GM18505 (cell line): ENCODE results near the gene MIB1.

Experiments
- ATAC-seq: cut with Tn5 transposase; IDR thresholded peaks from one replicate; pipeline ENCODE4 v1.9.1; 2021; ENCODE audit not compliant: unreplicated experiment
- POLR2A ChIP-seq: IDR thresholded peaks from 4 replicates; pipeline ENCODE4 v1.6.1; 2011; ENCODE audit warnings: borderline replicate concordance; ENCODE audit not compliant: insufficient read depth, insufficient read length; ENCODE audit errors: extremely low read depth

MIB1 gene

DNA sequence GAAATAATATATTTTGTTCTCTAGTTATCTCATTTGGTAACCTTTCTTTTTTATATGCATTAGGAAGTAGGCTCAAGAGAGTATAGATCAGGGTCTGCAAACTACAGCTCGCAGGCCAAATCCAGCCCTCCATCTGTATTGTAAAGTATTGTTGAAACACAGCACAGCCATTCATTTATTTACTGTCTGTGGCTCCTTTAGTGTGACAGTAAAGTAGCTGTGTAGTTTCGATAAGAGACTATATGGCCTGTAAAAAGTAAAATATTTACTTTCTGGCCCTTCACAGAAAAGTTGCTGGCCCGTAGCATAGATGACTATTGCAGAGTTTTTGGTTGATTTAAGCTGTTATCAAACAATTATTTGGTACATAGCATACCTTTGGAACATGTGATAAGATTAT lies 67.6 kb downstream of the MIB1 start:
- ATAC-seq = no peak
- TF ChIP-seq POLR2A = no peak

GRCh38 chr18:21809725-21810124 lies 69.1 kb downstream of the MIB1 start:
- ATAC-seq = no peak
- no peak for TF ChIP-seq POLR2A

- ATAC-seq = no peak
- TF ChIP-seq POLR2A = no peak
Observed at GRCh38 chr18:21815101-21815500, 74.5 kb downstream of the MIB1 start.

DNA sequence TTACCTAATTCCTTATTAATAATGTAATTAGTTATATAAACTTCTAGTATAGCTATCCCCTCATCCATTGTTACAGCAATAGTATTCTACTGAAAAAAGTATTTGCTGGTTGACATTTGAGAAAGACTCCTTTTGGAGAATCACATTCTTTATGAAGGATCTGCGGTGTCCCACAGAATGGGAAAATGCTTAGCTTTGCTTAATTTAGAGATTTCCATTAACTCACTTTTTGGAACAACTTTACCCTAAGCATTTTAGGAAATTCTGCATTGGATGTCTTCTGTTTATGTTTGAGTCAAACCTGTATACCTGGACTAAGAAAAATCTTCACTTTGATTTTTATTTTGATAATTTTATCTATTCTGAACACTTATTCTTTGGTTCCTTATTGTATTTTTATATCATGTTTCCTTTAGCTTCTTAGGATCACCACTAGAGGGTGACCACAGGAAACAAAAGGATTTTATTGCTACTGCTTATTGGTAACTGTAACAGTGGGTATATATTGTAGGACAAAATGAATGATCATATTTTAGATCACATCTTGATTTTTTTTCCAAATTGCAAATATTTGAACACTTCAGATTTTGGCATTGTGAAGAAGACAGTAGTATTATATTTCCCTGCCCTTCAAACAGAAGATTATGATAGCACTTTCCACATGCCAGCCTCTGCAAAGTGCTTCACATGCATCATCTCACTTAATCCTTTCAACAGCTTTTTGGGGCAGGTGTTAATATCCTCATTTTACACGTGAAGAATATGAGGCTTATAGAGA lies 79.6 kb downstream of the MIB1 start:
- ATAC-seq = no peak

DNA sequence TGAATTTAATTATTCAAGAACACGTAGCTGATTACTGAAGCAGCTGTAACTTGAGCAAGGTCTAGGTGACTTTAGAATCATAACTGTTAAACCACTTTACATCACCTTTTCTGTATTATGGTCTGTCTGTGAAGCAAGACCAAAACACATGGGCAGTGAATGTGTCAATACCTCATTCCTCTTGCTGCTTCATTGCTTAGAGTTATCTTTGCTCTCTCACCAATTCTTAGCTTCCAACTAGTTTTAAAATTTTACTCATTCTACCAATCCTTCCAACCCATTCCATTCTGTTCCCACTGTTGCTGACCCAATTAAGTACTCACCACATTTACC lies 80.2 kb downstream of the MIB1 start:
- ATAC-seq = no peak

More for the DNA sequence above, 79.6 kb downstream of the MIB1 start:
- no peak for TF ChIP-seq POLR2A

DNA sequence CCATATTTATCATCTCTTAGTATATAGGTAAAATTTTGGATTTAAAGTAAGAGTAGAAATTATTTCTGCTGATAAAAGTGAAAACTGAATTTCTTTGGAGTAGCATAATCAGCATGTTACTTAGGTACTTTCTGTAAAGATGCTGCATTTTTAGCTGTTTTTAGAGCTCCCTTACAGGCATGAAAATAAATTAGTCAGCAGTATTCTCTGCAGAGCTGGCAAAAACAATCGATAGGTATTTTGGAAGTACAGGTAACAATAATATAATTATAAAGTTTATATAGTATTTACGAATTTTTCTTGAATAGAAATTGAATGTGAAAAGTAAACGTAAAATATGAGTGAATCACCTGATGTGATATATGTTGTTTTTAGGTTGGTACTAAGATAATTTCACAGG lies 83.3 kb downstream of the MIB1 start:
- no peak for ATAC-seq
- no peak for TF ChIP-seq POLR2A

More for the DNA sequence above, 80.2 kb downstream of the MIB1 start:
- no peak for TF ChIP-seq POLR2A

DNA sequence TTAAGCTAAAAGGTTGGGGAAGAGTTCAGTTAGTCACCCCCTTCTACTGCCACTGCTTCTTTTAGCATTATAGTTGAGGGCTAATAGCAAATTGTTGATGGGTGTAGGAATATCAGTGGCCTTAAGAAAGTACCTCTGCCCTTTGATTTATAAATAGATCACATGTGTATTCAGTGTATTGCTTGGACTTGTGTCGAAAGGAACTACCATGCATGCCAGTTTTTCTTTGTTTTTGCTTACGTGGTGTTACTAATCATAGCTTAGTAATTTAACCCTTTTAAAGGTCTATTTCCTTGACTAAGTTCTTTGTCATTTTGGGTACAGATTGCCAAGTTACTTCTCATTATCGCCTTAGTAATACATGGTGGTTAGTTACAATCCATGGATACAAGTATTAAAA lies 85.6 kb downstream of the MIB1 start:
- no peak for TF ChIP-seq POLR2A
- ATAC-seq = no peak

GRCh38 chr18:21826641-21827302 lies 86.2 kb downstream of the MIB1 start:
- TF ChIP-seq POLR2A = no peak
- ATAC-seq = no peak

- ATAC-seq = no peak
- no peak for TF ChIP-seq POLR2A
Observed at GRCh38 chr18:21830532-21830931, 89.9 kb downstream of the MIB1 start.

GRCh38 chr18:21831413-21831831 lies 90.8 kb downstream of the MIB1 start:
- no peak for ATAC-seq
- no peak for TF ChIP-seq POLR2A

- no peak for ATAC-seq
- TF ChIP-seq POLR2A = no peak
Observed at GRCh38 chr18:21833604-21834298, 93.2 kb downstream of the MIB1 start.

- no peak for ATAC-seq
- TF ChIP-seq POLR2A = no peak
Observed at GRCh38 chr18:21834299-21834660, 93.7 kb downstream of the MIB1 start.

DNA sequence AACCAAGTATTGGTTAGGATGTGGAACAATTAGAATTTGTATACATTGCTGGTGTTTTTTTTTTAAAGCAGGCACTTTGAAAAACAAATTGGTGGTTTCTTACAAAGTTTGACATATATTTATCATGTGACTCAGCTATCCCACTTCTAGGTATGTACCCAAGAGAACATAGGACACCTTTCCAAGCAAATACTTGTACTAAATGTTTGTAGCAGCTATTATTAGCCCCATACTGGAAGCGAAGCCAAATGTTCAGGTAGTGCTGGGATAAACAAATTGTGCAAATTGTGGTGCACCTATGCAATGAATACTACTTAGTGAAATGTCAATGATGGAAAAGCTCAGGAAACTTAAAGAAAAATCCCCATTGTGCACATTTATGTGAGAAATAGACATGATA lies 101.0 kb downstream of the MIB1 start:
- ATAC-seq = no peak
- TF ChIP-seq POLR2A = no peak

GRCh38 chr18:21843341-21843740 lies 102.7 kb downstream of the MIB1 start:
- ATAC-seq = no peak
- TF ChIP-seq POLR2A = no peak
